Thyroid gland (tissue), 4 donors: ENCODE results near the gene TMEM132D.

Source experiments
- POLR2A ChIP-seq, 2 donors: fragments of 450-650 bp; IDR thresholded peaks; one replicate each; pipeline ENCODE4 v1.6.1; 2017; ENCODE audit warnings: antibody characterized with exemption in 2 of 2, mild to moderate bottlenecking in 2 of 2, moderate library complexity in 1 of 2
- TF ChIP-seq, protein P1 (sequence below), 6 experiments: fragments of 200-600 bp in 3 of 6; fragments of 450-650 bp in 3 of 6; sonication (generic) in 3 of 6; IDR thresholded peaks; one replicate each; pipeline ENCODE4 v1.5.1; 2016 to 2019; ENCODE audit warnings: antibody characterized with exemption in 6 of 6, mild to moderate bottlenecking in 2 of 6, inconsistent platforms in 1 of 6, moderate library complexity in 1 of 6

DNA sequence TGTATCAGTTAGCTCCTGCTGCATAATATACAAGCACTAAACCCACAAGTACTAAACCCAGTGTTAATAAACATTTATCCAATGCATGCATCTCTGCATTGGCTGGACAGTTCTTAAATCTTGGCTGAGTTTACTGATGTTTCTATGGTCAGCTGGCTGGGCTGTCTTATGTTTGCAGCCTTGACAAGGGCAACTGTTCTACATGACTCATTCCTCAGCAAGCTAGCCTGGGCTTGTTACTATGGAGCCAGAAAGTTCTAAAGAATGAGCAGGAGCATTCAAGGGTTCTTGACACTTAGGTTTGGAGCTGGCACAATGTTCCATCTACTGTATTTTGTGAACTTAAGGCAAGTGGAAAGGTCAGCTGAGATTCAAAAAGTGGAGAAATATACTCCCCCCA is 851.5 kb downstream of the TMEM132D start:
- TF ChIP-seq, protein P1, sequence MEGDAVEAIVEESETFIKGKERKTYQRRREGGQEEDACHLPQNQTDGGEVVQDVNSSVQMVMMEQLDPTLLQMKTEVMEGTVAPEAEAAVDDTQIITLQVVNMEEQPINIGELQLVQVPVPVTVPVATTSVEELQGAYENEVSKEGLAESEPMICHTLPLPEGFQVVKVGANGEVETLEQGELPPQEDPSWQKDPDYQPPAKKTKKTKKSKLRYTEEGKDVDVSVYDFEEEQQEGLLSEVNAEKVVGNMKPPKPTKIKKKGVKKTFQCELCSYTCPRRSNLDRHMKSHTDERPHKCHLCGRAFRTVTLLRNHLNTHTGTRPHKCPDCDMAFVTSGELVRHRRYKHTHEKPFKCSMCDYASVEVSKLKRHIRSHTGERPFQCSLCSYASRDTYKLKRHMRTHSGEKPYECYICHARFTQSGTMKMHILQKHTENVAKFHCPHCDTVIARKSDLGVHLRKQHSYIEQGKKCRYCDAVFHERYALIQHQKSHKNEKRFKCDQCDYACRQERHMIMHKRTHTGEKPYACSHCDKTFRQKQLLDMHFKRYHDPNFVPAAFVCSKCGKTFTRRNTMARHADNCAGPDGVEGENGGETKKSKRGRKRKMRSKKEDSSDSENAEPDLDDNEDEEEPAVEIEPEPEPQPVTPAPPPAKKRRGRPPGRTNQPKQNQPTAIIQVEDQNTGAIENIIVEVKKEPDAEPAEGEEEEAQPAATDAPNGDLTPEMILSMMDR (IDR thresholded peaks at IDR 0.05) = no peak
- no peak for TF ChIP-seq POLR2A (IDR thresholded peaks at IDR 0.05)
